ENCODE measurements around the gene MT1M. TPM values are rescaled to one million over a fixed set of nuclear protein-coding genes. Genes with fewer than 3 reads are reported as not detected.

MT1M gene
- total and polyA plus RNA-seq, 2 of the 8 experiments (the other 6 are each of a cell fraction or from before 2014, with no cell fraction given) = 2.1 TPM; not detected in 1

DNA sequence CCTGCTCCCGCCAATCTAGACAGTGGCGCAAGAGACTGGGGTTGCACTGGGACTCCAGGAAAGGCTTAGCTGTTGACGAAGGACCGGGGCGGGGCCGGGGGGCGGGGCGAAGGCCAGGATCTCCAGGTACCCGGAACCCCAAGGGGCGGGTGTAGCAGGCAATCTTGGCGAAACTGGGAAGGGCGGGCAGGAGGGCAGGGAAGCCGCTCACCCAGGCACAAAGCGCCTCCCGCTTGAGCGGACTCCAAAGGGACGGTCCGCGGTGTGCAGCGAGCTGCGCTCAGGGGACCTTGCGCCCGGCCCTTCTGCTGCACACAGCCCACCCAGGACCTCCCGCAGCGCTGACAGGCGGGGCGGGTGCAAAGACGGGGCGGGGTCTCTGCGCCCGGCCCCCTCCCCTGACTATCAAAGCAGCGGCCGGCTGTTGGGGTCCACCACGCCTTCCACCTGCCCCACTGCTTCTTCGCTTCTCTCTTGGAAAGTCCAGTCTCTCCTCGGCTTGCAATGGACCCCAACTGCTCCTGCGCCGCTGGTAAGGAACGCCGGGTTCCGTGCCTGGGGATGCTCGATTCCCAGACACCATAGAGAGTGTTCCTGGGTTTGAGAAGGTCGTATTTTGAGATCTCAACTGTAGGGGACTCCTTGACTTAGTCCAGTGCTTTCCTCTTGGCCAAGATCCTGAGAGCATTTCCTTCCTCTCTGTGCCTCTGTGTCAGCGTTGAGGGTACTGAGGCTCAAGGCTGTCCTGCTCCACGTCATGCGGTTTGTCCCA lies 25.3 kb downstream of the MT1M start, which contains the start of gene MT1F (continued):
- TF ChIP-seq, protein P1, sequence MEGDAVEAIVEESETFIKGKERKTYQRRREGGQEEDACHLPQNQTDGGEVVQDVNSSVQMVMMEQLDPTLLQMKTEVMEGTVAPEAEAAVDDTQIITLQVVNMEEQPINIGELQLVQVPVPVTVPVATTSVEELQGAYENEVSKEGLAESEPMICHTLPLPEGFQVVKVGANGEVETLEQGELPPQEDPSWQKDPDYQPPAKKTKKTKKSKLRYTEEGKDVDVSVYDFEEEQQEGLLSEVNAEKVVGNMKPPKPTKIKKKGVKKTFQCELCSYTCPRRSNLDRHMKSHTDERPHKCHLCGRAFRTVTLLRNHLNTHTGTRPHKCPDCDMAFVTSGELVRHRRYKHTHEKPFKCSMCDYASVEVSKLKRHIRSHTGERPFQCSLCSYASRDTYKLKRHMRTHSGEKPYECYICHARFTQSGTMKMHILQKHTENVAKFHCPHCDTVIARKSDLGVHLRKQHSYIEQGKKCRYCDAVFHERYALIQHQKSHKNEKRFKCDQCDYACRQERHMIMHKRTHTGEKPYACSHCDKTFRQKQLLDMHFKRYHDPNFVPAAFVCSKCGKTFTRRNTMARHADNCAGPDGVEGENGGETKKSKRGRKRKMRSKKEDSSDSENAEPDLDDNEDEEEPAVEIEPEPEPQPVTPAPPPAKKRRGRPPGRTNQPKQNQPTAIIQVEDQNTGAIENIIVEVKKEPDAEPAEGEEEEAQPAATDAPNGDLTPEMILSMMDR (IDR thresholded peaks at IDR 0.05; ENCODE audit: control extremely low read depth in 1 of 3, insufficient read depth in 1 of 3, low read depth in 1 of 3, low read length in 3 of 3) = no peak
- TF ChIP-seq, protein P2, sequence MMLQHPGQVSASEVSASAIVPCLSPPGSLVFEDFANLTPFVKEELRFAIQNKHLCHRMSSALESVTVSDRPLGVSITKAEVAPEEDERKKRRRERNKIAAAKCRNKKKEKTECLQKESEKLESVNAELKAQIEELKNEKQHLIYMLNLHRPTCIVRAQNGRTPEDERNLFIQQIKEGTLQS (IDR thresholded peaks at IDR 0.05; ENCODE audit: insufficient read depth, low read depth, low read length) = no peak
- TF ChIP-seq TBP (IDR thresholded peaks at IDR 0.05; ENCODE audit: low read depth, low read length) = no peak; the same call in 1 of the 2 replicates
- TF ChIP-seq KDM4A (IDR thresholded peaks at IDR 0.05; ENCODE audit: low read depth, low read length, severe bottlenecking) = peak; percentile 81
- TF ChIP-seq YY1 (IDR thresholded peaks at IDR 0.05; ENCODE audit: low read depth, low read length) = no peak
- no peak for TF ChIP-seq SIRT6 (IDR thresholded peaks at IDR 0.05; ENCODE audit: low read length)
- TF ChIP-seq CHD7 (IDR thresholded peaks at IDR 0.05; ENCODE audit: insufficient replicate concordance, low read length) = no peak

Measured in H1 (cell line).